Neuronal stem cell (in vitro differentiated cells): ENCODE results near the gene MYH3.
A peak's percentile ranks its signal among the peaks of the same experiment; 100 is the strongest.

ENCODE experiments used
- DNase-seq: peaks from one replicate; pipeline ENCODE4 v3.0.0-alpha.2; 2013; ENCODE audit warnings: low spot score
- H2AFZ ChIP-seq: one replicate; pipeline ENCODE4 v1.6.1; 2013; ENCODE audit warnings: mild to moderate bottlenecking, low read length, inconsistent platforms
- H2AK5ac ChIP-seq: 2 replicates; pipeline ENCODE4 v1.6.1; 2013; ENCODE audit warnings: low read depth, mild to moderate bottlenecking, inconsistent platforms, low read length, moderate library complexity, mixed read lengths
- H2BK120ac ChIP-seq: 2 replicates; pipeline ENCODE4 v1.6.1; 2013; ENCODE audit warnings: low read depth, mild to moderate bottlenecking, inconsistent platforms, low read length, moderate library complexity, mixed read lengths
- H2BK12ac ChIP-seq: one replicate; pipeline ENCODE4 v1.6.1; 2013; ENCODE audit warnings: low read length, inconsistent platforms
- H2BK15ac ChIP-seq: 2 replicates; pipeline ENCODE4 v1.6.1; 2013; ENCODE audit warnings: mild to moderate bottlenecking, low read length, inconsistent platforms, mixed read lengths
- H2BK5ac ChIP-seq: one replicate; pipeline ENCODE4 v1.6.1; 2013; ENCODE audit warnings: inconsistent platforms, mild to moderate bottlenecking, low read length, moderate library complexity
- H3K14ac ChIP-seq: one replicate; pipeline ENCODE4 v1.6.1; 2013; ENCODE audit warnings: low read length, inconsistent platforms
- H3K18ac ChIP-seq: 2 replicates; pipeline ENCODE4 v1.6.1; 2013; ENCODE audit warnings: low read length, inconsistent platforms
- H3K23ac ChIP-seq: 2 replicates; pipeline ENCODE4 v1.6.1; 2013; ENCODE audit warnings: low read depth, mild to moderate bottlenecking, mixed read lengths, low read length, inconsistent platforms; ENCODE audit not compliant: poor library complexity
- H3K27ac ChIP-seq: replicated peaks from 3 replicates; pipeline ENCODE4 v1.5.1; 2013; ENCODE audit warnings: low read length, inconsistent platforms
- H3K27me3 ChIP-seq, 3 experiments: 2 replicates each; pipeline ENCODE4 v1.6.1; 2013; ENCODE audit warnings: low read length in 3 of 3, mild to moderate bottlenecking in 2 of 3, inconsistent platforms in 1 of 3, low read depth in 1 of 3, mixed read lengths in 1 of 3, moderate library complexity in 1 of 3; ENCODE audit not compliant: control insufficient read depth in 3 of 3, insufficient read depth in 3 of 3
- H3K36me3 ChIP-seq, 2 donors: replicated peaks in 1 of 2; 2 replicates each; pipeline ENCODE4 v1.6.1; 2013; ENCODE audit warnings: low read length in 2 of 2; ENCODE audit not compliant: control insufficient read depth in 2 of 2, insufficient read depth in 2 of 2
- H3K4ac ChIP-seq: 2 replicates; pipeline ENCODE4 v1.6.1; 2013; ENCODE audit warnings: inconsistent platforms, mild to moderate bottlenecking, low read length, moderate library complexity
- H3K4me1 ChIP-seq, 2 donors: 1 replicate in 1 of 2; 2 replicates in 1 of 2; pipeline ENCODE4 v1.6.1; 2013; ENCODE audit warnings: low read length in 2 of 2, low read depth in 1 of 2; ENCODE audit not compliant: control insufficient read depth in 2 of 2, insufficient read depth in 1 of 2
- H3K4me2 ChIP-seq: one replicate; pipeline ENCODE4 v1.6.1; 2013; ENCODE audit warnings: mild to moderate bottlenecking, low read length, inconsistent platforms; ENCODE audit not compliant: insufficient read depth, poor library complexity, severe bottlenecking
- H3K4me3 ChIP-seq, 2 donors: 2 replicates each; pipeline ENCODE4 v1.5.1; 2013; ENCODE audit warnings: low read length in 2 of 2, mild to moderate bottlenecking in 2 of 2, inconsistent platforms in 1 of 2, moderate library complexity in 1 of 2
- H3K79me1 ChIP-seq: one replicate; pipeline ENCODE4 v1.6.1; 2013; ENCODE audit warnings: low read depth, mild to moderate bottlenecking, inconsistent platforms, low read length, moderate library complexity
- H3K9ac ChIP-seq: one replicate; pipeline ENCODE4 v1.6.1; 2013; ENCODE audit warnings: mild to moderate bottlenecking, low read depth, low read length, inconsistent platforms; ENCODE audit not compliant: poor library complexity
- H3K9me3 ChIP-seq, 2 donors: replicated peaks in 1 of 2; 2 replicates each; pipeline versions ENCODE3 to v1.6.1; 2013; ENCODE audit warnings: low read length in 2 of 2, mild to moderate bottlenecking in 2 of 2, inconsistent platforms in 1 of 2, low read depth in 1 of 2, mixed read lengths in 1 of 2, moderate library complexity in 1 of 2; ENCODE audit not compliant: control insufficient read depth in 2 of 2, insufficient read depth in 1 of 2
- H4K8ac ChIP-seq: one replicate; pipeline ENCODE4 v1.6.1; 2013; ENCODE audit warnings: low read depth, mild to moderate bottlenecking, inconsistent platforms, low read length, moderate library complexity
- H4K91ac ChIP-seq: one replicate; pipeline ENCODE4 v1.6.1; 2013; ENCODE audit warnings: low read length, low read depth, mild to moderate bottlenecking, inconsistent platforms; ENCODE audit not compliant: poor library complexity
- WGBS, 2 donors: extraction: QIAGEN DNeasy Blood & Tissue Kit; methylation state at CpG; one replicate each; pipeline ENCODE4 v1.1.7; 2013; ENCODE audit warnings: missing lambda C conversion rate in 2 of 2, mixed read lengths in 1 of 2; ENCODE audit not compliant: insufficient read length in 2 of 2, insufficient replicate concordance in 1 of 2; ENCODE audit errors: extremely low coverage in 2 of 2; 5-methylcytosine and 5-hydroxymethylcytosine counted together

MYH3 gene

GRCh38 chr17:10623737-10624338, 33.3 kb downstream of the MYH3 start:
- Histone ChIP-seq H3K9me3 (no peaks in the 10 kb centered on the region), H3K36me3 (no peaks in the 10 kb centered on the region), H2BK15ac (peak overlapping the region; percentile 21), H3K27me3 (peaks cover 0 to 10% (median 0%) of the 10 kb centered on the region in 3 experiments), H4K91ac (no peak overlapping the region), H3K4me2 (no peak overlapping the region), H3K23ac (no peak overlapping the region), H2BK12ac (no peak overlapping the region), H2AFZ (no peak overlapping the region), H2BK5ac (no peak overlapping the region), H3K27ac (no peak overlapping the region), H3K79me1 (no peaks in the 10 kb centered on the region), H3K4ac (no peak overlapping the region), H4K8ac (no peak overlapping the region), H3K14ac (no peak overlapping the region), H3K18ac (peak overlapping the region; percentile 21), H2AK5ac (peak overlapping the region; percentile 41), H3K4me3 (no peak overlapping the region), H2BK120ac (no peak overlapping the region), H3K9ac (no peak overlapping the region), H3K4me1 (no peaks in the 10 kb centered on the region)
- WGBS, 2 donors: no CpG with 5 or more reads among the region's 10 CpGs
- DNase-seq: no peak

GRCh38 chr17:10622617-10623485, 34.3 kb downstream of the MYH3 start:
- Histone ChIP-seq H3K9ac (no peak overlapping the region), H2BK15ac (no peak overlapping the region), H3K9me3 (no peaks in the 10 kb centered on the region), H4K8ac (no peak overlapping the region), H4K91ac (no peak overlapping the region), H2BK120ac (no peak overlapping the region), H3K27me3 (peaks cover 0 to 10% (median 0%) of the 10 kb centered on the region in 3 experiments), H2AK5ac (no peak overlapping the region), H2BK5ac (no peak overlapping the region), H3K4ac (no peak overlapping the region), H3K4me3 (no peak overlapping the region), H3K14ac (no peak overlapping the region), H2BK12ac (no peak overlapping the region), H2AFZ (peak overlapping the region; percentile 40), H3K27ac (no peak overlapping the region), H3K4me2 (no peak overlapping the region), H3K23ac (no peak overlapping the region), H3K4me1 (no peaks in the 10 kb centered on the region), H3K36me3 (no peaks in the 10 kb centered on the region), H3K79me1 (no peaks in the 10 kb centered on the region), H3K18ac (peak overlapping the region; percentile 13)
- WGBS, 2 donors: no CpG with 5 or more reads among the region's 14 CpGs
- DNase-seq: no peak

GRCh38 chr17:10621397-10621796, 35.7 kb downstream of the MYH3 start:
- H2AFZ ChIP-seq: no peak overlapping the region
- H3K18ac ChIP-seq: no peak overlapping the region
- no peak for DNase-seq
- H3K4me1 ChIP-seq: no peaks in the 10 kb centered on the region
- no peak overlapping the region for H2AK5ac ChIP-seq
- WGBS, 2 donors: no CpG with 5 or more reads among the region's 6 CpGs
- no peak overlapping the region for H3K4me3 ChIP-seq
- H3K4ac ChIP-seq: no peak overlapping the region
- no peak overlapping the region for H2BK12ac ChIP-seq
- no peaks in the 10 kb centered on the region for H3K9me3 ChIP-seq
- H3K9ac ChIP-seq: no peak overlapping the region
- no peak overlapping the region for H2BK15ac ChIP-seq
- peaks cover 0 to 10% (median 0%) of the 10 kb centered on the region in 3 experiments for H3K27me3 ChIP-seq
- no peaks in the 10 kb centered on the region for H3K79me1 ChIP-seq
- no peak overlapping the region for H4K91ac ChIP-seq
- no peak overlapping the region for H3K14ac ChIP-seq
- no peak overlapping the region for H3K4me2 ChIP-seq
- no peak overlapping the region for H2BK120ac ChIP-seq
- H3K36me3 ChIP-seq: no peaks in the 10 kb centered on the region
- no peak overlapping the region for H3K27ac ChIP-seq
- no peak overlapping the region for H4K8ac ChIP-seq
- H3K23ac ChIP-seq: no peak overlapping the region
- H2BK5ac ChIP-seq: no peak overlapping the region

- no CpG with 5 or more reads among the region's 4 CpGs for WGBS, 2 donors
- Histone ChIP-seq H3K9me3 (no peaks in the 10 kb centered on the region), H2BK15ac (no peak overlapping the region), H3K4me2 (no peak overlapping the region), H3K36me3 (no peaks in the 10 kb centered on the region), H3K27me3 (peaks cover 0 to 10% (median 0%) of the 10 kb centered on the region in 3 experiments), H2AFZ (no peak overlapping the region), H2AK5ac (no peak overlapping the region), H3K18ac (no peak overlapping the region), H3K23ac (no peak overlapping the region), H3K27ac (no peak overlapping the region), H3K4me3 (no peak overlapping the region), H3K79me1 (no peaks in the 10 kb centered on the region), H3K4me1 (no peaks in the 10 kb centered on the region), H4K91ac (no peak overlapping the region), H4K8ac (no peak overlapping the region), H2BK12ac (no peak overlapping the region), H3K14ac (no peak overlapping the region), H2BK120ac (no peak overlapping the region), H2BK5ac (no peak overlapping the region), H3K4ac (no peak overlapping the region), H3K9ac (no peak overlapping the region)
- DNase-seq: no peak
Measured at GRCh38 chr17:10620823-10621222, 36.3 kb downstream of the MYH3 start.
